Stimulated activated CD4-positive, alpha-beta T cell treated with anti-CD3 and anti-CD28 coated beads, TNF-alpha, amount 100 ng/mL, for 4 hours (primary cell): ENCODE data around the gene HLF.

Experiments
- DNase-seq, 3 experiments: peaks; one replicate each; pipeline ENCODE4 v3.0.0-alpha.2; 2020; ENCODE audit warnings: low read depth in 3 of 3

Gene HLF

GRCh38 chr17:55356434-55357328 is 91.9 kb downstream of the HLF start:
- peak; percentile 27 to 44 (median 31) for DNase-seq

GRCh38 chr17:55360971-55361370 is 96.2 kb downstream of the HLF start:
- DNase-seq = no peak

GRCh38 chr17:55363033-55363432 is 98.3 kb downstream of the HLF start:
- no peak for DNase-seq

- DNase-seq = no peak
Observed at GRCh38 chr17:55366020-55366481, 101.3 kb downstream of the HLF start.

GRCh38 chr17:55368706-55369105 is 103.9 kb downstream of the HLF start:
- no peak for DNase-seq
